Measurements from ENCODE around the gene TMEM106A.
A peak's percentile ranks its signal among the peaks of the same experiment; 100 is the strongest.
"Not testable (repeated sequence)": the region's sequence is repeated elsewhere in the genome, so short reads cannot be mapped to it uniquely, and the experiment has no call there.

TMEM106A gene, protein sequence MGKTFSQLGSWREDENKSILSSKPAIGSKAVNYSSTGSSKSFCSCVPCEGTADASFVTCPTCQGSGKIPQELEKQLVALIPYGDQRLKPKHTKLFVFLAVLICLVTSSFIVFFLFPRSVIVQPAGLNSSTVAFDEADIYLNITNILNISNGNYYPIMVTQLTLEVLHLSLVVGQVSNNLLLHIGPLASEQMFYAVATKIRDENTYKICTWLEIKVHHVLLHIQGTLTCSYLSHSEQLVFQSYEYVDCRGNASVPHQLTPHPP

DNA sequence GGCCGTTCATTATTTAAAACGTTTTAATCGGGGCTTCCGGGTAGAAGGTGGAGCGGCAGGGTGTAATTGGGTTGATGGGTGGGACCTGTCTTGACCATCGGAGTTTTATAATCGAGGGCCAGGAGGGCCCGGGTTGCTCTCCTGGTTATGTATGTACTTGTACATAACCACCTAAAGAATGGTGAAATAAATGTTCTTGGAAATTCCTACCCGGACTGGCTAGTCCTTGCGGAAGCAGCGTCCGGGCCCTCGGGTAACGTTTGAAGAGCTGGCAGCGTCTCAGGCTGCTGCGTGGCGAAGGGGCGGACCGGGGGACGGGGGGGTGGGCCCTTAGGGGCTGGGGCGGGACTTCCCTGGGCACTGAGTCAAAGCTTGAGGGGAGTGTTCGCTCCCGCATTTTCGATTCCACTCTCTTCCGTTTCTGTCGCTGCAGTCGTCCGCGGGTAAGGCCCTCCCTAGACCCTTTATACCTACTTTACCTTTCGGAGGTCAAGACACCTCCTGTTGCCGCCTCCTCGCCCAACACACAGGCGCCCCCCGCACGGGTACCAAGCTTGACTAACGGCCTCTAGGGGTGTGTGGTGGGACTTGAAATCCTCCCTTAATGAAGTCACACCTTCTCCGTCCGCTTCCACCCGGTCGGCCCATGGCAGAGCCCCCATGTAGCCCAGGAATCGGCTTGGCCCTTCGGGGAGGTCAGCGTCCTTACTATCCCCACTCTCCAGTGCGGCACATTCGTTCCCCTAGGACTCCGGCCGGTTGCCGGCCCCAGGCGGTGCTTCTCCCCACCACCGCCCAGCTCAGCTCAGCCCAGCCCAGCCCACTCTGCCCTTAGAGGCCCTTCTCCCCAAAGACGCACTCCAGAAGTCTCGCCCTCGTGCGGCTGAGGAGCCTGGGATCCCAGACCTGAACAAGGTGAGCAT, at the start of gene TMEM106A:
Gene TMEM106A, plus strand, starts transcription at position 396 of the 923 bp plus-strand sequence. CDS start 1,167 bp downstream, outside the sequence.
- no peaks in the 10 kb centered on the region for H3K9me3 Mint-ChIP-seq
- H3K27me3 Mint-ChIP-seq: no peaks in the 10 kb centered on the region
- H3K4me1 Mint-ChIP-seq (ENCODE audit: low read depth): peaks cover 36% of the 10 kb centered on the region
- peak; percentile 83 for DNase-seq
- H3K36me3 Mint-ChIP-seq (ENCODE audit: low read depth): peaks cover 61% of the 10 kb centered on the region
- H3K27ac Mint-ChIP-seq: peak within 1 kb of the TSS; percentile 95
- H3K4me3 Mint-ChIP-seq: peak within 1 kb of the TSS; percentile 94

DNA sequence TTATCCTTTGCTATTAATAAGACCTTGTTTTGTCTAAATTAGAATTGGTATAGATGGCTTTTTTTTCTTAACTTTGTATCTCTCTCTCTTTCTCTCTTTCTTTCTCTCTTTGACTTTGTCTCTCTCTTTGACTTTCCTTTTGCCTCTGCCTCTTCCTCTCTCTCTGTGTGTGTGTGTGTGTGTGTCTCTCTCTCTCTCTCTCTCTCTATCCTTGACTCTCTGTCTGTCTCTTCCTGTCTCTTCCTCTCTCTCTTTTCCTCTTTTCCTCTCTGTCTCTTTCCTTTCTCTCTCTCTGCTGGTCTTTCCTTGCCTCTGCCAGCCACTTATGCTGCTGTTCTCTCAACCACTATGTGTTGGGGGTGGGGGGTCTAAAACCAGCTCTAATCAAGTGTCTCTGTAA, 45.7 kb upstream of the TMEM106A start:
- H3K36me3 Mint-ChIP-seq (ENCODE audit: low read depth): peaks cover 31% of the 10 kb centered on the region
- not testable (repeated sequence) for H3K27ac Mint-ChIP-seq; H3K4me3 Mint-ChIP-seq; H3K9me3 Mint-ChIP-seq; H3K4me1 Mint-ChIP-seq (ENCODE audit: low read depth); DNase-seq; H3K27me3 Mint-ChIP-seq

DNA sequence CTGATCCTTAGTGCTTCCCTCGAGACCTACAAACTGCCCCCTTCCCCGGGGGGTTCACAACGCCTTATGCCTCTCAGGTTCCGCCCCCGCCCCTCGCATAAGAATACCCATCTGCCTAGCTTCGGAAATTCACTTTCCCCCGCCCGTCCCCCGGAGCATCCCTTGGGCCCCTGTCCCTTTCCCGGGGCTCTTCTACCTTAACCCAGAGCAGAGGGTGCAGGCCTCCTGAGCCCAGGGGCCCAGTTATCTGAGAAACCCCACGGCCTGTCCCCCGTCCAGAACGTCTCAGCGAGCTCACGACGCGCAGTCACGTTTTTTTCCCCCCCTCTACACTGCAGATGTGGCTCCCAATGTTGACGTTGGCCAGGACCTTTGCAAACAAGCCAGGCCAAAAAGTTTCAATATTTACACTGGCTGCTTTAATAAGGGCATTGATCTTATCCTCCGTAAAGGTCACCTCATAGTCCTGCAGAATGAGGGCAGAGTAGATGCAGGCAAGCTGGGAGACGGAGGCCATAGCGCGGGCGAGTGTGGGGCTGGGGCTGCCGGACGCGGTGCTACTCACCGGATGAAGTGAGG, 42.0 kb upstream of the TMEM106A start:
- Mint-ChIP-seq H3K27me3 (no peaks in the 10 kb centered on the region), H3K27ac (no peak overlapping the region), H3K9me3 (no peaks in the 10 kb centered on the region), H3K36me3 (ENCODE audit: low read depth) (peaks cover 11% of the 10 kb centered on the region), H3K4me3 (no peak overlapping the region), H3K4me1 (ENCODE audit: low read depth) (peaks cover 21% of the 10 kb centered on the region)
- DNase-seq: peak; percentile 53

DNA sequence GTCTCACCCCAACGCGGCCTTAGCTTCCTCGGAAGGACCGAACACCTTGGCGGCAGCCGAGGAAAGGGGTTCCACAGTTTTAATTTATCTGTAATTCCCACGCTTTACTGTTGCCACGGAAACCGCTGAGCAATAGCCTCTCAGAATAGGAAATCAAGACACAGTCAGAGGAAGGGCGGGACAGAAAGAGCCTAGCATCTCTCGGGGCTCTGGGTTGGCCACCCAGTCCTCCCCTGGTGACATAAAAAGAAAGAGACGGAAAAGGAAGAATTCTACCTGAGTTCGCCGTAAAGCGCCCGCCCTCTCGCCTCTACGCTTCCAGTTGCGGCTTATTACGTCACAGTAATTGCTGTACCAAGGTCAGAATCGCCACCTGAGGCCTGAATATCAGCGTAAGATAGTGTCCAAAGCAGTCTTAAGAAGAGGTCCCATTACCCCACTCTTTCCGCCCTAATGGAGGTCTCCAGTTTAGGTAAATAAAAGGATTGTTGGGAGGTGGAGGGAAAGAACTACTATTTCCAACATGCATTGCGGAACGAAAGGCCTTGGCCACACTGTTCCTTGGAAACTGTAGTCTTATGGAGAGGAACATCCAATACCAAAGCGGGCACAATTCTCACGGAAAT, 41.4 kb upstream of the TMEM106A start:
- Mint-ChIP-seq H3K4me1 (ENCODE audit: low read depth) (peaks cover 24% of the 10 kb centered on the region), H3K27ac (no peak overlapping the region), H3K27me3 (no peaks in the 10 kb centered on the region), H3K4me3 (no peak overlapping the region), H3K36me3 (ENCODE audit: low read depth) (peaks cover 13% of the 10 kb centered on the region), H3K9me3 (no peaks in the 10 kb centered on the region)
- DNase-seq: peak; percentile 83

DNA sequence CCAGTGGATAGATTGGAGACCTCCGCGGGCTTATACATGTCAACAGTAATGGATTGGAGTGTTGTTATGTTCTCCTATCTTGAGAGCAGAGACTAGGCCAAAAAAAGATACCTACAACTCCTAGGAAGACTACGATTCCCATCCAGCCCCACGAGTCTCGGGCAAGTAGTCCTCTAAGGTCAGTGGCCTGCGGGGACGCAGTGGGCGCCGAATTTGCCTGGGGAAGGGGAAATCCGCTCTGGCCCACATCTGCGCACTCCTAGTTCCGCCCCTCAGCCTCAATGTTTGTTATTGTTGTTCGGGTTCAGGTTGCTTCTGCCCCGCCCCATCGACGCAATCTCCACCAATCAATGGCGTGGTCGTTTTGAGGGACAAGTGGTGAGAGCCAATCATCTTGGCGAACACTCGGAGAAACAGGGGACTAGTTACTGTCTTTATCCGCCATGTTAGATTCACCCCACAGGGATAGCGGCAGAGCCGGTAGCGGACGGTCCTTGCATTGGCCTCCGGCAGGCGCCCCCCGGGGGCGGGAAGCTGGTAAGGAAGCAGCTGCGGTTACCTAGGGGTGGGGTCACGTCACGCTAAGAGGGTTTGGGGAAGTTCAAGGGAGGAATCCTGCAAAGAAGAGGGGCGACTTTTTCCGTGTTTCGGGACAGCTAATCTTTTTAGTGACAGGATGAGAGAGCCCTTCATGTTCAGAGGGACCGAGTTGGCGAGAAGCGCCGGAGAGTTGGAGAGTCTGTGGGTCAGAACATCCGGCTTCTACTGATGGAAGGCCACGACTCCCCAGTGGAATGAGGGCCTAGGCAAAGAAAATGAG, 40.7 kb upstream of the TMEM106A start, which contains the start of gene NBR1:
Gene NBR1, plus strand, starts transcription at position 449 of the 820 bp plus-strand sequence. CDS start 4,586 bp downstream, outside the sequence.
- peaks cover 20% of the 10 kb centered on the region for H3K36me3 Mint-ChIP-seq (ENCODE audit: low read depth)
- DNase-seq: peak; percentile 95
- H3K27ac Mint-ChIP-seq: no peak within 1 kb of the TSS
- H3K27me3 Mint-ChIP-seq: no peaks in the 10 kb centered on the region
- H3K9me3 Mint-ChIP-seq: no peaks in the 10 kb centered on the region
- peaks cover 32% of the 10 kb centered on the region for H3K4me1 Mint-ChIP-seq (ENCODE audit: low read depth)
- no peak within 1 kb of the TSS for H3K4me3 Mint-ChIP-seq

DNA sequence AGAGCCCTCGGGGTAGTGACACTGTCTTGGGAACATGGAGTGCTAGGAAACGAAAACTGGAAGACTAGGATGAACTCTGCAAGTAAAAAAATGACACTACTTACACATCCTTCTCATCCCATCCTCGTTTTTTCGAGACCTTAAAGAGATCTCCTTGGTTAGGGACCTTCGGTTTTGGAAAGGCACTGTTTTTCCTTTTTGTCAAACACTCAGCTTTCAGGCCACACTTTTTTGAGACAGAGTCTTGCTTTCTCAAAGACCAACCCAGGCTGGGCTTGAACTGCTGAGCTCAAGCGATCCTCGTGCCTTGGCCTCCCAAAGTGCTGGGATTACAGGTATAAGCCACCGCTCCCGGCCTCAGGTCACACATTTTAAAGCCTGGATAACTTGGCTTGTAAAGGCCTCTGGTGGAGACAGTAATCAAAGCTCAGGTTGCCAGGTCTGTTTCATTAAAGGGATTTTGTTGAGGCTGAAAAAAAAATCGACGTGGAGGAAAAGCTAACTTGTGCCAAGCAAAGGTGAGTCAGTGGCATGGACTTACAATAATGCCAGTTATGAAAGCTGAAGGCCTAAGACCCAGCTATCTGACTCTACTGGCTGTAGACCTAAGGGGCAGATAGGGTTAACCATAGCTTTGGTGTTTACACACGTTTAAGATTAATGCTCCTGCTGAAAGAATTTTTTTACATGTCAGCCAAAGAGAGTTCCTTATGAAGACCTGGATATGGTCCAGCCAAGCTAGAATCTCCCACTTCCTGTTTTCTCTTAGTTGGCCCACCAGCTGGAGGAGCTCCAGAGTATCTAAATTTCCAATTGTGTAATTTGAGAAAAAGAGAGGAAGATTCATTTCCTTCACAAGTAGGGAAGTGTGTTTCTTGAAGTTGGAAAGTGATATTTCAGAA, 39.8 kb upstream of the TMEM106A start:
- H3K27ac Mint-ChIP-seq: no peak overlapping the region
- H3K36me3 Mint-ChIP-seq (ENCODE audit: low read depth): peaks cover 23% of the 10 kb centered on the region
- H3K9me3 Mint-ChIP-seq: no peaks in the 10 kb centered on the region
- H3K4me1 Mint-ChIP-seq (ENCODE audit: low read depth): peaks cover 40% of the 10 kb centered on the region
- no peaks in the 10 kb centered on the region for H3K27me3 Mint-ChIP-seq
- H3K4me3 Mint-ChIP-seq: no peak overlapping the region
- peak; percentile 39 for DNase-seq

DNA sequence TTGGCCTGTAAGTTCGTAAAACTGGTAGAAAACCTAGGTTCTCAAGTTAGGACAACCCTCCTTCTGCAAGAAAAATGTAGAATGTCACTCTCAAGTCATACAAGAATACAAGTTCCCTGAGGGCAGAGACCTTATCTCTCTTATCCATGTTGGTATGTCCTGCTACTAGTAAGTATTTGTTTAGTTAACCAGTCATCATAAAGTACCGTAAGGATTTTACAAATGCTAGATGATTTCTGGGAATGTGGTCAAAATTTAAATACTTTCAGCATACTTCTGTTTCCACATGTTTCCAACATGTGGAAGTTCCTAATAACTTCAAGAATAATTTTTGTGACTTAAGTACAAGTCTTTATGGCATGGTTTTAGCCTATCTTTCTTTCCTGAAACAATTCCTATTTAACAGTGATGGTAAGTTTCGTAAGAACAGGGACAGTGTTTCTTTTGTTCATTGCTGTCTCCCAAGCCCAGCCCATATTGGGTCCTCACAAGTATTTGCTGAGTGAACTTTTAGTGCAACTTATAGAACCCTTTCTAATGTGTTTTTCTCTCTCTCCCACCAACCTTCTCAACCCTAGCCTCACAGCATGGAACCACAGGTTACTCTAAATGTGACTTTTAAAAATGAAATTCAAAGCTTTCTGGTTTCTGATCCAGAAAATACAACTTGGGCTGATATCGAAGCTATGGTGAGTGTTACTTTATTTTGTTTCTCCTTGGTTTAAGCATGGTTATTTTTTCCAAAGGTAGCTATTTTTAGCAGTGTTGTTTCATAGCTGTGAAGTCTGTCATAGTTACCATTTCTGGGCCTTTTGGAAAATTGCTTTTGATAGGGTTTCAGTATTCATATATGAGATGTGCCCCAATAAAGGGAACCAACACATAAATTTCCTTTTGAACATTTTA, 36.2 kb upstream of the TMEM106A start:
- Mint-ChIP-seq H3K4me3 (peak overlapping the region; percentile 64), H3K27ac (peak overlapping the region; percentile 97), H3K9me3 (no peaks in the 10 kb centered on the region), H3K4me1 (ENCODE audit: low read depth) (peaks cover 49% of the 10 kb centered on the region), H3K27me3 (no peaks in the 10 kb centered on the region), H3K36me3 (ENCODE audit: low read depth) (peaks cover 36% of the 10 kb centered on the region)
- DNase-seq: no peak

DNA sequence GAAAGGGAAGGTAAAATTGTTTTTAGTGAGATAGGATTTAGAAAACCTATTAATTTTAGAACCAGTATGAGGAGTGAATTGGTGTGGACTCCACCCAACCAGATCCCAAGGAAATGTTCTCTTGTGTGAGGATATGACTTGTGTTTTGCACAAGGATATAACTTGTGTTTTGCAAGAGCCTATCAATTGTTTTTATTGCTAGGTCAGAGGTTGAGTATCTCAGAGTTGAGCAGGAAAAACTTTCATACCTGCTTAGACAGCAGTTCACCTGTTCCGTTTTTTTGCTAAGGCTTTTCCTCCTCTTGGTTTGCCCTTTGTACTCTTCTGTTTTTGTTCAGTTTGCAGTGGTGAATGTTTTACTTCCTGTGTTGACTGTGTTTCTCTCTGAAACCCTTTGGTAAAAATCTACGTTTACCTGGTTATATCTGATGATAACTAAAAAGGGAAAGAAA, 35.5 kb upstream of the TMEM106A start:
- peak overlapping the region; percentile 97 for H3K27ac Mint-ChIP-seq
- H3K9me3 Mint-ChIP-seq: no peaks in the 10 kb centered on the region
- H3K36me3 Mint-ChIP-seq (ENCODE audit: low read depth): peaks cover 40% of the 10 kb centered on the region
- no peak for DNase-seq
- peak overlapping the region; percentile 64 for H3K4me3 Mint-ChIP-seq
- H3K4me1 Mint-ChIP-seq (ENCODE audit: low read depth): peaks cover 49% of the 10 kb centered on the region
- no peaks in the 10 kb centered on the region for H3K27me3 Mint-ChIP-seq

DNA sequence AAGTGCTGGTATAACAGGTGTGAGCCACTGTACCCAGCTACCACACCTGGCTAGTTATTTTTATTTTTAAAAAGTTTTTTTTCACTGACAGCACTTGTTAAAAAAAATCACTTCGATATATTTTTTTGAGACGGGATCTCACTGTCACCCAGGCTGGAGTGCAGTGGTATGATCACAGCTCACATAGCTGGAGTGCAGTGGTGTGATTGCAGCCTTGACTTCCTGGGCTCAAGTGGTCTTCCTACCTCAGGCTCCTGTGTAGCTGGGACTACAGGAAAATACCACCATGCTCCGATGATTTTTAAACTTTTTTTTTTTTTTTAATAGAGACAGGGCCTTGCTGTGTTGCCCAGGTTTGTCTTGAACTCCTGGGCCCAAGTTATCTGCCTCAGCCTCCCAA, 27.8 kb upstream of the TMEM106A start:
- no peak overlapping the region for H3K4me3 Mint-ChIP-seq
- no peak overlapping the region for H3K27ac Mint-ChIP-seq
- H3K4me1 Mint-ChIP-seq (ENCODE audit: low read depth): peaks cover 1% of the 10 kb centered on the region
- no peak for DNase-seq
- H3K27me3 Mint-ChIP-seq: no peaks in the 10 kb centered on the region
- no peaks in the 10 kb centered on the region for H3K9me3 Mint-ChIP-seq
- peaks cover 49% of the 10 kb centered on the region for H3K36me3 Mint-ChIP-seq (ENCODE audit: low read depth)

DNA sequence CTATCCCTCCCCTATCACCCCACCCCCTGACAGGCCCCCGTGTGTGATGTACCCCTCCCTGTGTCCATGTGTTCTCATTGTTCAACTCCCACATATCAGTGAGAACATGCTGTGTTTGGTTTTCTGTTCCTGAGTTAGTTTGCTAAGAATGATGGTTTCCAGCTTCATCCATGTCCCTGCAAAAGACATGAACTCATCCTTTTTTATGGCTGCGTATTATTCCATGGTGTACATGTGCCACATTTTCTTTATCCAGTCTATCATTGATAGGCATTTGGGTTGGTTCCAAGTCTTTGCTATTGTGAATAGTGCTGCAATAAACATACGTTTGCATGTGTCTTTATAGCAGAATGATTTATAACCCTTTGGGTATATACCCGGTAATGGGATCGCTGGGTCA, 25.0 kb upstream of the TMEM106A start:
- peaks cover 61% of the 10 kb centered on the region for H3K36me3 Mint-ChIP-seq (ENCODE audit: low read depth)
- H3K4me3 Mint-ChIP-seq; H3K27me3 Mint-ChIP-seq; DNase-seq; H3K27ac Mint-ChIP-seq; H3K9me3 Mint-ChIP-seq; H3K4me1 Mint-ChIP-seq (ENCODE audit: low read depth): not testable (repeated sequence)

DNA sequence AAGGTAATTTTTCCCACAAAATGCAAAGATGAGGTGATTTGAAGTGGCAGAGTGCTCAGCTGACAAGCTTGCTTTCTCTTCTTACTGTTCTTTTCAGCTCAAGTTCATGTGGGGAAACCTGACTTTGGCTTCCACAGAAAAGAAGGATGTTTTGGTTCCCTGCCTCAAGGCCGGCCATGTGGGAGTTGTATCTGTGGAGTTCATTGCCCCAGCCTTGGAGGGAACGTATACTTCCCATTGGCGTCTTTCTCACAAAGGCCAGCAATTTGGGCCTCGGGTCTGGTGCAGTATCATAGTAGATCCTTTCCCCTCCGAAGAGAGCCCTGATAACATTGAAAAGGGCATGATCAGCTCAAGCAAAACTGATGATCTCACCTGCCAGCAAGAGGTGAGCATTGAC, 18.4 kb upstream of the TMEM106A start:
- H3K27me3 Mint-ChIP-seq: no peaks in the 10 kb centered on the region
- H3K36me3 Mint-ChIP-seq (ENCODE audit: low read depth): peaks cover 93% of the 10 kb centered on the region
- DNase-seq: no peak
- no peaks in the 10 kb centered on the region for H3K4me1 Mint-ChIP-seq (ENCODE audit: low read depth)
- no peaks in the 10 kb centered on the region for H3K9me3 Mint-ChIP-seq
- no peak overlapping the region for H3K4me3 Mint-ChIP-seq
- H3K27ac Mint-ChIP-seq: no peak overlapping the region

DNA sequence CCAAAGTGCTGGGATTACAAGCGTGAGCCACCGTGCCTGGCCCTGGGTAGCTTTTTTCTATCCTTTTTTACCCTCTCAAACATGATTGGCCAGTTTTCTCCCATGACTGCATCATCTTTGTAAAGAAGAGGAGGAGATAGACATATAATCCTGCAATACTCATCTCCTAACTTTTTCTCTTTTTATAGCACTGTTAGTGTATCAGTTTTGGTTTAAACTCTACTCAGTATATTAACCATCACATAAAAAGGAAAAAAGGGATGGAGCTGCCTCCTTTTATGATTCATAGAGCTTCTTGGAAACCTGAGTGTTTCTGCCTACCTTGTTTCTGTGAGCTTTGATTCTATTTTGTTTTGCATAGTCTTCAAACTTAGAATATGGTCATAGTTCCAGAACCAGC, 12.0 kb upstream of the TMEM106A start:
- H3K27ac Mint-ChIP-seq: peak overlapping the region; percentile 63
- H3K27me3 Mint-ChIP-seq: no peaks in the 10 kb centered on the region
- no peak for DNase-seq
- peaks cover 7% of the 10 kb centered on the region for H3K4me1 Mint-ChIP-seq (ENCODE audit: low read depth)
- H3K36me3 Mint-ChIP-seq (ENCODE audit: low read depth): peaks cover 84% of the 10 kb centered on the region
- H3K4me3 Mint-ChIP-seq: no peak overlapping the region
- no peaks in the 10 kb centered on the region for H3K9me3 Mint-ChIP-seq

Data from activated T-cell treated with anti-CD3 and anti-CD28 coated beads, Interleukin-2, amount 50 U/mL, for 24 hours (primary cell).